RWPE2 (cell line): Measurements from ENCODE around the gene VSIG10L.

Experiments
- ATAC-seq: fragments of 200-7000 bp; cut with Tn5 transposase; 3 replicates; pipeline ENCODE4 v1.9.1; 2021; ENCODE audit warnings: low read depth
- DNase-seq: peaks from one replicate; pipeline ENCODE4 v3.0.0-alpha.2; 2020; ENCODE audit warnings: low spot score
- H3K27ac ChIP-seq: fragments of 450-650 bp; 2 replicates; pipeline ENCODE4 v1.5.1; 2017; ENCODE audit warnings: mild to moderate bottlenecking; ENCODE audit not compliant: poor library complexity, severe bottlenecking
- H3K27me3 ChIP-seq: fragments of 250-450 bp; sonication (Bioruptor Pico); 2 replicates; pipeline ENCODE4 v1.5.1; 2021; ENCODE audit warnings: mild to moderate bottlenecking, moderate library complexity; ENCODE audit not compliant: insufficient read depth, poor library complexity, severe bottlenecking
- H3K36me3 ChIP-seq: fragments of 250-450 bp; sonication (Bioruptor Pico); 2 replicates; pipeline ENCODE4 v1.5.1; 2020; ENCODE audit warnings: low read depth, mild to moderate bottlenecking, moderate library complexity
- H3K4me1 ChIP-seq: fragments of 250-450 bp; sonication (Bioruptor Pico); 2 replicates; pipeline ENCODE4 v1.5.1; 2021; ENCODE audit warnings: mild to moderate bottlenecking, moderate library complexity; ENCODE audit not compliant: insufficient read depth, poor library complexity, severe bottlenecking
- H3K4me3 ChIP-seq: fragments of 250-450 bp; sonication (Bioruptor Pico); 2 replicates; pipeline ENCODE4 v1.5.1; 2021; ENCODE audit warnings: mild to moderate bottlenecking, moderate library complexity; ENCODE audit not compliant: severe bottlenecking
- H3K9me3 ChIP-seq: fragments of 250-450 bp; sonication (Bioruptor Pico); 2 replicates; pipeline ENCODE4 v1.5.1; 2021; ENCODE audit warnings: mild to moderate bottlenecking, moderate library complexity; ENCODE audit not compliant: severe bottlenecking
- TF ChIP-seq, protein P1 (sequence below): fragments of 450-650 bp; IDR thresholded peaks from one replicate; pipeline ENCODE4 v1.5.1; 2017; ENCODE audit warnings: mild to moderate bottlenecking, moderate library complexity; ENCODE audit not compliant: poor library complexity, severe bottlenecking

VSIG10L gene

DNA sequence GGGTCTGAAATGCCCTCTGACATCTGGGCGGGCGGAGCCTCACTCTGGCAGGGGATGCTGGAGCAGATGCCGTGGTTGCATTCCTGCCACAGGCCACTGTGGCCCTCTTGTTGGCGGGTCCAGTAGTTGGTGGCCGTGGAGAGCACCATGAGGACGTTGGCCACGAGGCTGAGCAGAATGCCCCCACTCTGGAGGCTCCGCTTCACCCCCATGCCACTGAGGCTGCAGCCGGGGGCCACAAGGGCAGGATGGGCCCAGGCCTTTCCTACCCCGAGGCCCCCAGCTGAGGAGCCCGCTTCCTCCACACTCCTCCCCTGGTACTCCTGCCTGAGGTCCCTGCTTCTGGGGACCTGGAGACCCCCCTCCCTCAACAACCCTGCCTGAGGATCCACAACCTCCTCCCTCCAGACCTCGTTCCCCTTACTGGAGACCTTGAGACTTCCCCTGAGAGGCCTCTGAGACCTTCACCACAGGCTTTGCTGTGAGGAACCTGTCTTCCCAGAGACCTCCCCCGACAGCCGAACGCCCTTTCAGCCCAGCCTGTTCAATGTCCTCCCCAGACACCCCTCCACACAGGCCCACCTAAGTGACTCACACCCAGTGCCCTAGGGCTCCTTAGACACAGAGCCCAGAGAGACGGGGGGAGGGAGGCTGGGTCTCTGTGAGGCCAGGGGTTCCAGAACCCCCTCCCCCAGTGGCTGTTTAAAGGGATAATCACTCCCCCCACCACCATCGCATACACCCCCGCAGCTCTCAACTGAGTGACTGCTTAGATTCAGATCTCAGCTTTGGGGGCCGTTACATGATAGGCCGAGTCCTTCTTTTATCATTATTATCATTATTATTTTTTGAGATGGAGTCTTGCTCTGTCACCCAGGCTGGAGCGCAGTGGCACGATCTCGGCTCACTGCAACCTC is 26.7 kb upstream of the VSIG10L start, which contains the start of gene CLDND2:
Gene CLDND2 (minus strand): TSS at position 638 of the 917 bp plus-strand sequence. CDS start 426 bp downstream, at position 212.
- TF ChIP-seq, protein P1, sequence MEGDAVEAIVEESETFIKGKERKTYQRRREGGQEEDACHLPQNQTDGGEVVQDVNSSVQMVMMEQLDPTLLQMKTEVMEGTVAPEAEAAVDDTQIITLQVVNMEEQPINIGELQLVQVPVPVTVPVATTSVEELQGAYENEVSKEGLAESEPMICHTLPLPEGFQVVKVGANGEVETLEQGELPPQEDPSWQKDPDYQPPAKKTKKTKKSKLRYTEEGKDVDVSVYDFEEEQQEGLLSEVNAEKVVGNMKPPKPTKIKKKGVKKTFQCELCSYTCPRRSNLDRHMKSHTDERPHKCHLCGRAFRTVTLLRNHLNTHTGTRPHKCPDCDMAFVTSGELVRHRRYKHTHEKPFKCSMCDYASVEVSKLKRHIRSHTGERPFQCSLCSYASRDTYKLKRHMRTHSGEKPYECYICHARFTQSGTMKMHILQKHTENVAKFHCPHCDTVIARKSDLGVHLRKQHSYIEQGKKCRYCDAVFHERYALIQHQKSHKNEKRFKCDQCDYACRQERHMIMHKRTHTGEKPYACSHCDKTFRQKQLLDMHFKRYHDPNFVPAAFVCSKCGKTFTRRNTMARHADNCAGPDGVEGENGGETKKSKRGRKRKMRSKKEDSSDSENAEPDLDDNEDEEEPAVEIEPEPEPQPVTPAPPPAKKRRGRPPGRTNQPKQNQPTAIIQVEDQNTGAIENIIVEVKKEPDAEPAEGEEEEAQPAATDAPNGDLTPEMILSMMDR: no peak
- ATAC-seq (no peak), DNase-seq (no peak)
- H3K27me3 ChIP-seq: no peaks in the 10 kb centered on the region
- no peaks in the 10 kb centered on the region for H3K9me3 ChIP-seq
- H3K4me3 ChIP-seq: peak within 1 kb of the TSS; percentile 52
- peaks cover 17% of the 10 kb centered on the region for H3K4me1 ChIP-seq
- H3K27ac ChIP-seq: peak within 1 kb of the TSS; percentile 76
- H3K36me3 ChIP-seq: no peaks in the 10 kb centered on the region

GRCh38 chr19:51367565-51368365 is 25.8 kb upstream of the VSIG10L start:
- Histone ChIP-seq H3K36me3 (no peaks in the 10 kb centered on the region), H3K27me3 (no peaks in the 10 kb centered on the region), H3K9me3 (no peaks in the 10 kb centered on the region), H3K4me3 (peak overlapping the region; percentile 52), H3K4me1 (peaks cover 17% of the 10 kb centered on the region), H3K27ac (peak overlapping the region; percentile 76)
- ATAC-seq (peak; percentile 79), DNase-seq (peak; percentile 98)
- TF ChIP-seq, protein P1: no peak

GRCh38 chr19:51367255-51367564 is 25.3 kb upstream of the VSIG10L start:
- no peaks in the 10 kb centered on the region for H3K36me3 ChIP-seq
- H3K27ac ChIP-seq: peak overlapping the region; percentile 76
- peak overlapping the region; percentile 52 for H3K4me3 ChIP-seq
- H3K9me3 ChIP-seq: no peaks in the 10 kb centered on the region
- DNase-seq: no peak
- no peak for ATAC-seq
- H3K27me3 ChIP-seq: no peaks in the 10 kb centered on the region
- TF ChIP-seq, protein P1: no peak
- H3K4me1 ChIP-seq: peaks cover 17% of the 10 kb centered on the region

- DNase-seq (peak; percentile 99), ATAC-seq (peak; percentile 78)
- Histone ChIP-seq H3K4me1 (peaks cover 17% of the 10 kb centered on the region), H3K36me3 (no peaks in the 10 kb centered on the region), H3K4me3 (peak overlapping the region; percentile 52), H3K27me3 (no peaks in the 10 kb centered on the region), H3K9me3 (no peaks in the 10 kb centered on the region), H3K27ac (peak overlapping the region; percentile 76)
- TF ChIP-seq, protein P1: no peak
These were observed 24.7 kb upstream of the VSIG10L start for GRCh38 chr19:51366389-51367254.
